CD4-positive, alpha-beta T cell treated with Interleukin-17A for 4 hours (primary cell): ENCODE data around the gene EMC7.
A peak's percentile ranks its signal among the peaks of the same experiment; 100 is the strongest.

Experiments used
- DNase-seq: peaks from one replicate; pipeline ENCODE4 v3.0.0-alpha.2; 2020; ENCODE audit warnings: mixed read lengths

EMC7 gene

GRCh38 chr15:34038023-34038870, 63.4 kb downstream of the EMC7 start:
- peak; percentile 80 for DNase-seq
